LNCAP (cell line): ENCODE results near the gene APBA2.

Experiments used
- TF ChIP-seq, protein P1 (sequence below): fragments of 450-650 bp; IDR thresholded peaks from 2 replicates; pipeline ENCODE4 v1.5.1; 2017; ENCODE audit warnings: mild to moderate bottlenecking

The APBA2 gene

DNA sequence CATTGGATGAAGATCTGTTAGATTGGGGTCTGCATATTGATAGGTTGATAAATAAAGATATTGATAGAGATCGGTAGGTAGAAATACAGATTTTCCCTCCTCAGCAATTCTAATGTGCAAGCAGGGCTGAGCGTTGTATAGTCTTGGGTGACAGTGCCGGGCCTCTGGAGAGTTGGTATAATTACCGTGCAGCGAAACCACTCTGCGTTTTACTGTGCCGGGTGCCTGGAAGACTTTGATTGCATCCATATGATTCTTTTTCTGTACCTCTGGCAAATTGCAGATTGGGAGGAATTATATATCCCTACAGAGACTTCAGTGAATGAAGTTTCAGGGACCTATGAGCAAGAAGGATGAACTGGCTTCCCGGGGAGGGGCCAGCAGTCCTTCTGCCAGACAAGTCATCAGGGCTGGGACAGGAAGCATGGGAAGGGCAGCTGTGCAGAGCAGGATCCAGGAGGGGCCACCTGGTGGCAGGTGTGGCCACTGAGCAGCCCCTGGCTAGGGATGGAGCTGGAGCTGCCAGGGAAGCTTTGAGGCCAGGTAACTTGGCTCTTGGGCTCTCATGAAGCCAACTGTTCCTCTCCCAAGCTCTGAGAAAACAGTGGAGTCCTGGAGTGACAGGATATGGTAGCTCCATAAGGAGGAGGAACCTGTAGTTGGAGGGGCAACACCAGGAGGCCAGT lies 132.5 kb downstream of the APBA2 start:
- TF ChIP-seq, protein P1, sequence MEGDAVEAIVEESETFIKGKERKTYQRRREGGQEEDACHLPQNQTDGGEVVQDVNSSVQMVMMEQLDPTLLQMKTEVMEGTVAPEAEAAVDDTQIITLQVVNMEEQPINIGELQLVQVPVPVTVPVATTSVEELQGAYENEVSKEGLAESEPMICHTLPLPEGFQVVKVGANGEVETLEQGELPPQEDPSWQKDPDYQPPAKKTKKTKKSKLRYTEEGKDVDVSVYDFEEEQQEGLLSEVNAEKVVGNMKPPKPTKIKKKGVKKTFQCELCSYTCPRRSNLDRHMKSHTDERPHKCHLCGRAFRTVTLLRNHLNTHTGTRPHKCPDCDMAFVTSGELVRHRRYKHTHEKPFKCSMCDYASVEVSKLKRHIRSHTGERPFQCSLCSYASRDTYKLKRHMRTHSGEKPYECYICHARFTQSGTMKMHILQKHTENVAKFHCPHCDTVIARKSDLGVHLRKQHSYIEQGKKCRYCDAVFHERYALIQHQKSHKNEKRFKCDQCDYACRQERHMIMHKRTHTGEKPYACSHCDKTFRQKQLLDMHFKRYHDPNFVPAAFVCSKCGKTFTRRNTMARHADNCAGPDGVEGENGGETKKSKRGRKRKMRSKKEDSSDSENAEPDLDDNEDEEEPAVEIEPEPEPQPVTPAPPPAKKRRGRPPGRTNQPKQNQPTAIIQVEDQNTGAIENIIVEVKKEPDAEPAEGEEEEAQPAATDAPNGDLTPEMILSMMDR, result no peak; the same call in 1 of the 2 replicates

DNA sequence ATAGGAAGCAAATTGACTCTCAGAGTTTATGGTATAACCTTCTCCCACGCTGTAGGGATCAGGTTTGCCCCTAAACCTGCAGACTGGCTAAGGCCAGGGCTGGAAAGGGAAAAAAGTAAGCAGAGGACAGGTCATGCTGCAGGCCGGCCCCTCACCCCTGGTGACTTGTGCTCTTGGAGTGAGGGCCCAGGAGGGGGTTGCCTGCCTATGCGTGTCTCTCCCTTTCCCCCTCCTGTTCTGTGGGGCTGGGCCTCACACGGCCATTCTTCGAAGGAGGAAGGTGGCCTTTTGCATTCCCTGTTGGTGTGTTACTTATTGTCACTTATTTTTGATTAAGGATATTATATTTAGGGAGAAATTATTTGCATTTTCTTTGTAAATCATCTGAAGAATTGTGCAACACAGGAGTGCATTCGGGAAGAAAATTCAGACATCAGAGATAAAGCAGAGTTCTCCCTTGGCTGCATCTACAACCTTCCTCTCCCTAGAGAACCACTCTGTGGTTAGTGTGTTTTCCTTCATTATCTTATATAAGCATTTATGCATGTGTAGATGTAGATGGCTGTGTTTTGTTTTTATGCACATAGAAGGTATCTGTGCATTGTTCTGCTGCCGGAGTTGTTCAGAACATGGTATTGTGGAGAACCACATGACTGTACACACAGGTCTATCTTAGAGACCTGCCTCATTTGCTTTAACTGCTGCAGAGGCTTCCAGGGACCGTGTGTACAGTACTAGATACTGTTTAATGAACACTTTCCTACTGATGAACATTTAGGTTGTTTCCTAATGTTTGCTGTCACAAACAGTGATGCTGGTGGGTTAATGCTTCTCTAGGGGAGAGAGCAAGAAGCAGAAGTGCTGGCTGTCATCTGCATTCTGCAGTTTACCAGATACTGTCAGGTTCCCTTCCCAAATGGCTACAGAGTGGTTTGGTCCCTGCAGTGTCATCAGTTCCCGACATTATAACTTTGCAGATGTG lies 133.5 kb downstream of the APBA2 start:
- TF ChIP-seq, protein P1, result no peak

DNA sequence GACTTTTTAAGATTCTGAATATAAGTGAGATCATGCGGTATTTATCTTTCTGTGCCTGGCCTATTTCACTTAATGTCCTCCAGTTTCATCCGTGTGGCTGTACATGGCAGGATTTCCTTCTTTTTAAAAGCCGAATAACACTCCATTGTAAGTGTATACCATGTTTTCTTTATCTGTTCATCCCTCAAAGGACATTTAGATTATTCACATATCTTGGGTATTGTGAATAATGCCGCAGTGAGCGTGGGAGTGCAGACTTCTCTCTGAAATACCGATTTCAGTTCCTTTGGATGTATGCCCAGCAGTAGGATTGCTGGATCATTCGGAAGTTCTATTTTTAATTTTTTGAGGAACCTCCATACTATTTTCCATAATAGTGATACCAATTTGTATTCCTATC lies 136.1 kb downstream of the APBA2 start:
- TF ChIP-seq, protein P1, result no peak

DNA sequence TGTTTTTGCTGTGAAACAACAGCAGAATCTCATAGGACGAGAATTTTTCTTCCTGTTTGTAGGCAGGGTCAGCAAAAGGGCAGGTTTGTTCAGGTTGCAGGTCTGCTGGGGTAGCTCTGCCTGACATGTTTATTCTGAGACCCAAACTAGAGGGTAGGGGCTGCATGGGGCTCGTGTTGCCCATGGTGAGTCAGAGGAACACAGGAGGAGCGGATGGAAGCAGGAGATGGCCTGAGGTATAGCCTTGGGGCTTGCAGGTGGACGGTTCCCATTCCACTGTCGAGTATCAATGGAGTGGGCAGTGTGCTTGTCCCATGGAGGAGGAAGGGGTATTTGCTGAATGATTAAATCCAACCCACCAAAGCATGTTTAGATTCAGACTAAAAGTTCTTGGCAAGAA lies 138.9 kb downstream of the APBA2 start:
- TF ChIP-seq, protein P1, result no peak

DNA sequence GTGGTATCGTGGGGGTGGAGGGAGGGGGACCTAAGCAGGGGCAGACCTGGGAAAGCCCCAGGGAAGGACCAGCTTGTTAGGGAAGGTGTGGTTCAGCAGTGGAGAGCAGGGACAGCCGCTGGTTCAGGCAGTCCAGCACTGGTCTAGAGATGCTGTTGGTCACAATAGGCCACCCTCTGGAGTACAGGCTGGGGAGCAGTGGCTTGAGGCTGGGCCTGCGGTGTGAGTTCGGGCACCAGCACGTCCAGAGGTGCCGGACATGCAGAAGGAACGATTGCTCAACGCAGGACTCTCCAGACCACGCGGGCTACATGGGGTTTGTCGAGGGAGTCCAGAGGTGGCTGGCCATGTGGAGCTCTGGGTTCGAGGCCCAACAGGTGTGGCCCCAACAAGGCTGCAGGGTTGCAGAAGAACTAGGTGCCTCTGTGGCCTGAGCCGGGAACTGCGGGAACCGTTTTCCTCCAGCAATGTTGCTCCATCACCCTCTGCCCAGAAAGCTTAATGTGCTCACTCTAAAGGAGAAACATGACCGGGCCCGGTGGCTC lies 143.9 kb downstream of the APBA2 start:
- TF ChIP-seq, protein P1, result no peak

GRCh38 chr15:29031502-29032228 lies 145.9 kb downstream of the APBA2 start:
- TF ChIP-seq, protein P1, result no peak

DNA sequence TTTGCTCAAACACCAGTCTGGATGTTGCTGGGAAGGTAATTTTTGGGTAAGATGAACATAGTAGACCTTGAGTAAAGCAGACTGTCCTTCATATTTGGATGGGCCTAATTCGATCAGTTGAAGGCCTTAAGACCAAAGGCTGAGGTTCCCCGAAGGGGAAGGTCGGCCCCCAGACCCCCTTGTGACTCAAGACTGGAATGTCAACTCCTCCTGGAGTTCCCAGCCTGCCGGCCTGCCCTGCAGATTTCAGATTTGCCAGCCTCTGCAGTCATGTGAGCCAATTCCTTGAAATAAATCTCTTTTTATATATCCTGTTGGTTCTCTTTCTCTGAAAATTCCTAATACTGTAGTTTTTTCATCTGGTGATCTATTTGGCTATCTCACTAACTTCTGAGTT lies 146.5 kb downstream of the APBA2 start:
- TF ChIP-seq, protein P1, result no peak
